Measurements from ENCODE around the gene LCN12.

Gene LCN12

GRCh38 chr9:136991993-136992818 lies 40.1 kb downstream of the LCN12 start, which contains the start of gene PAXX:
PAXX (plus strand) TSS chr9:136992422; CDS start chr9:136992444, 22 bp downstream.
- DNase-seq: peak; percentile 94

- DNase-seq: no peak
Observed at GRCh38 chr9:136992819-136993369, 40.8 kb downstream of the LCN12 start.

- DNase-seq: no peak
Observed at GRCh38 chr9:136994180-136994887, 42.3 kb downstream of the LCN12 start.

- DNase-seq: no peak
Observed at GRCh38 chr9:136994888-136995230, 42.8 kb downstream of the LCN12 start.

GRCh38 chr9:136995362-136995761 lies 43.3 kb downstream of the LCN12 start:
- no peak for DNase-seq

GRCh38 chr9:136995772-136996311 lies 43.8 kb downstream of the LCN12 start:
- no peak for DNase-seq

GRCh38 chr9:136996361-136997292 lies 44.6 kb downstream of the LCN12 start, which contains the start of gene CLIC3:
CLIC3 (minus strand) TSS chr9:136996568; CDS start chr9:136996543, 25 bp downstream.
- DNase-seq: peak; percentile 66

GRCh38 chr9:136997371-136997770 lies 45.3 kb downstream of the LCN12 start:
- peak; percentile 28 for DNase-seq

- peak; percentile 43 for DNase-seq
Observed at GRCh38 chr9:136997830-136998234, 45.8 kb downstream of the LCN12 start.

- DNase-seq: no peak
Observed at GRCh38 chr9:137000177-137000930, 48.3 kb downstream of the LCN12 start.

- DNase-seq: no peak
Observed at GRCh38 chr9:137001857-137002645, 50.0 kb downstream of the LCN12 start.

- no peak for DNase-seq
Observed at GRCh38 chr9:137002646-137003041, 50.6 kb downstream of the LCN12 start.

GRCh38 chr9:137004285-137004684 lies 52.2 kb downstream of the LCN12 start:
- DNase-seq: peak; percentile 34

All from activated T-cell treated with anti-CD3 and anti-CD28 coated beads, Interleukin-2, amount 50 U/mL, for 1 hour (primary cell).